Gastrocnemius medialis (tissue), 4 donors: ENCODE data around the gene MPV17L. TPM values are rescaled to one million over a fixed set of nuclear protein-coding genes. Genes with fewer than 3 reads are reported as not detected.
"Not testable (repeated sequence)": the region's sequence is repeated elsewhere in the genome, so short reads cannot be mapped to it uniquely, and the experiment has no call there.

Experiments
- ATAC-seq, 2 donors: fragments of 150-250 bp; one replicate each; pipeline ENCODE4 v1.9.1; 2016
- DNase-seq, 2 donors: peaks; one replicate each; pipeline ENCODE4 v3.0.0-alpha.2; 2019
- H3K27ac ChIP-seq, 4 donors: fragments of 200-600 bp; sonication (generic); 1 replicate in 1 of 4; 2 replicates in 3 of 4; pipeline ENCODE4 v1.5.1; 2016 to 2018; ENCODE audit warnings: mild to moderate bottlenecking in 2 of 4, moderate library complexity in 1 of 4
- H3K27me3 ChIP-seq, 3 donors: fragments of 200-600 bp; sonication (generic) in 2 of 3; 1 replicate in 1 of 3; 2 replicates in 2 of 3; pipeline versions ENCODE4 v1.5.1 to v1.6.0; 2016 to 2019; ENCODE audit warnings: mild to moderate bottlenecking in 1 of 3, moderate library complexity in 1 of 3
- H3K36me3 ChIP-seq, 2 donors: fragments of 200-600 bp; sonication (generic) in 1 of 2; one replicate each; pipeline ENCODE4 v1.5.1; 2017 to 2018
- H3K4me1 ChIP-seq, 2 donors: fragments of 200-600 bp; sonication (generic) in 1 of 2; one replicate each; pipeline ENCODE4 v1.5.1; 2016 to 2017; ENCODE audit warnings: mild to moderate bottlenecking in 2 of 2
- H3K4me3 ChIP-seq, 4 donors: fragments of 200-600 bp; sonication (generic) in 3 of 4; 1 replicate in 1 of 4; 2 replicates in 3 of 4; pipeline ENCODE4 v1.5.1; 2016 to 2019; ENCODE audit warnings: mild to moderate bottlenecking in 2 of 4
- H3K9me3 ChIP-seq, 3 donors: fragments of 200-600 bp; sonication (generic) in 2 of 3; 1 replicate in 1 of 3; 2 replicates in 2 of 3; pipeline ENCODE4 v1.5.1; 2016 to 2019
- POLR2A ChIP-seq, 2 donors: fragments of 450-650 bp; IDR thresholded peaks; one replicate each; pipeline ENCODE4 v1.6.1; 2017; ENCODE audit warnings: antibody characterized with exemption in 2 of 2, mild to moderate bottlenecking in 2 of 2, moderate library complexity in 2 of 2
- in situ Hi-C, 4 donors: fragments of 200-750 bp; cut with MboI; loops; one replicate each; pipeline versions ENCODE4 v1.15.0 to v1.8.0; 2017; ENCODE audit warnings: low sequenced_read_pairs in 4 of 4
- intact Hi-C: fragments of 100-400 bp; cut with DNase I; formaldehyde crosslinking; loops from one replicate; pipeline ENCODE4 v1.15.1; 2023; ENCODE audit warnings: low total_unique reads
- total RNA-seq, 4 donors: library from RNA; depleted of rRNA; stranded (reverse); fragments of >200 nt; gene quantifications; one replicate each; pipeline versions ENCODE4 v1.1.0 to v1.2.3, GENCODE V29; 2016
- TF ChIP-seq, protein P1 (sequence below), 5 experiments: fragments of 450-650 bp in 3 of 5; fragments of 200-600 bp in 2 of 5; sonication (generic) in 2 of 5; IDR thresholded peaks in 4 of 5; conservative IDR thresholded peaks in 1 of 5; 1 replicate in 4 of 5; 2 replicates in 1 of 5; pipeline ENCODE4 v1.5.1; 2016 to 2019; ENCODE audit warnings: antibody characterized with exemption in 5 of 5, mild to moderate bottlenecking in 3 of 5, moderate library complexity in 3 of 5

The MPV17L gene
- total RNA-seq, 4 donors from 2014 or later, result 12.8 to 27.3 (median 19.3) TPM

DNA sequence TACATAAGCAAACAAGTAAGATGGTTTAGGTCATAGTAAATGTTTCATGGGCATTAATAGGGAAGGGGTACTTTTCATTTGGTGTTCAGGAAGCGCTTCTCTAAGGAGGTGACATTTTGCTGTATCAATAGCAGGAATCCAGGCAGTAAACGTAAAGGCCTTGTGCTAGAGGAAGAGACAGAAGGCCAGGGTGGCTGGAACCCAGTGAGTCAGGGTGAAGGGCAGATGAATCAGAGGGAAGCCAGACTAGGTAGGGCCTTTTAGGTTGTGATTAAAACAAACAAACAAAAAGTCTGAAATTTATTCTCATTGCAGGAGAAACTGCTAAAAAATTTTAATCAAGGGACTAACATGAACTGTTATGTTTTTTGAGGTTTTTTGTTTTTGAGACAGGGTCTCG is 45.3 kb downstream of the MPV17L start:
- ATAC-seq (no peak), DNase-seq (no peak)
- H3K9me3 ChIP-seq, result no peaks in the 10 kb centered on the region
- TF ChIP-seq POLR2A (IDR thresholded peaks at IDR 0.05), result no peak
- TF ChIP-seq, protein P1, sequence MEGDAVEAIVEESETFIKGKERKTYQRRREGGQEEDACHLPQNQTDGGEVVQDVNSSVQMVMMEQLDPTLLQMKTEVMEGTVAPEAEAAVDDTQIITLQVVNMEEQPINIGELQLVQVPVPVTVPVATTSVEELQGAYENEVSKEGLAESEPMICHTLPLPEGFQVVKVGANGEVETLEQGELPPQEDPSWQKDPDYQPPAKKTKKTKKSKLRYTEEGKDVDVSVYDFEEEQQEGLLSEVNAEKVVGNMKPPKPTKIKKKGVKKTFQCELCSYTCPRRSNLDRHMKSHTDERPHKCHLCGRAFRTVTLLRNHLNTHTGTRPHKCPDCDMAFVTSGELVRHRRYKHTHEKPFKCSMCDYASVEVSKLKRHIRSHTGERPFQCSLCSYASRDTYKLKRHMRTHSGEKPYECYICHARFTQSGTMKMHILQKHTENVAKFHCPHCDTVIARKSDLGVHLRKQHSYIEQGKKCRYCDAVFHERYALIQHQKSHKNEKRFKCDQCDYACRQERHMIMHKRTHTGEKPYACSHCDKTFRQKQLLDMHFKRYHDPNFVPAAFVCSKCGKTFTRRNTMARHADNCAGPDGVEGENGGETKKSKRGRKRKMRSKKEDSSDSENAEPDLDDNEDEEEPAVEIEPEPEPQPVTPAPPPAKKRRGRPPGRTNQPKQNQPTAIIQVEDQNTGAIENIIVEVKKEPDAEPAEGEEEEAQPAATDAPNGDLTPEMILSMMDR (IDR thresholded peaks at IDR 0.05 in 4 of 5, conservative IDR thresholded peaks at IDR 0.05 in 1 of 5), result no peak
- H3K27me3 ChIP-seq, result no peaks in the 10 kb centered on the region
- no peak overlapping the region for H3K4me3 ChIP-seq
- no peaks in the 10 kb centered on the region for H3K36me3 ChIP-seq
- intact Hi-C loops (loop anchor here (5.0 kb wide), 1 partner anchor 484 kb away; no protein-coding TSS in a partner anchor), in situ Hi-C loops (no loop called here)
- H3K4me1 ChIP-seq, result peaks cover 19 to 23% of the 10 kb centered on the region in 2 donors
- peak overlapping the region; percentile 35 to 78 (median 62) for H3K27ac ChIP-seq

DNA sequence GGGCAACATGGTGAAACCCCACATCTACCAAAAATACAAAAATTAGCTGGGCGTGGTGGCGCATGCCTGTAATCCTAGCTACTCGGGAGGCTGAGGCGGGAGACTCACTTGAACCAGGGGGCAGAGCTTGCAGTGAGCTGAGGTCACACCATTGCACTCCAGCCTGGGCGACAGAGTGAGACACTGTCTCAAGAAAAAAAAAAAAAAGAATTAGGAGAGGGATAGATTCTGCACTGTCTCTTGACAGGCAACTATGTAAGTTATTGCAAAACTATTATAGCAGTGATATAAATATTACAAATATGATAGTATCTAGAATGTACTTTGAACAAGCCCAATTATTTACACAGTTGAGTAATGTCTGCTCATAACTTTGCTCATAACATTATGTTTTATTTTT is 46.6 kb downstream of the MPV17L start:
- in situ Hi-C loops, H3K36me3 ChIP-seq, DNase-seq, H3K9me3 ChIP-seq, H3K4me3 ChIP-seq, ATAC-seq, H3K27me3 ChIP-seq: not testable (repeated sequence)
- Histone ChIP-seq H3K4me1 (peaks cover 16 to 19% of the 10 kb centered on the region in 2 donors), H3K27ac (peak overlapping the region in 1 of 4 donors; percentile 78)
- intact Hi-C loops, result loop anchor here (5.0 kb wide), 1 partner anchor 485 kb away; no protein-coding TSS in a partner anchor

GRCh38 chr16:15443753-15444152 is 48.2 kb downstream of the MPV17L start:
- Histone ChIP-seq H3K4me3 (no peak overlapping the region), H3K36me3 (no peaks in the 10 kb centered on the region), H3K9me3 (no peaks in the 10 kb centered on the region), H3K27ac (no peak overlapping the region), H3K4me1 (peaks cover 16 to 19% of the 10 kb centered on the region in 2 donors), H3K27me3 (no peaks in the 10 kb centered on the region)
- no peak for TF ChIP-seq POLR2A (IDR thresholded peaks at IDR 0.05)
- TF ChIP-seq, protein P1 (IDR thresholded peaks at IDR 0.05 in 4 of 5, conservative IDR thresholded peaks at IDR 0.05 in 1 of 5), result no peak
- DNase-seq, result no peak
- in situ Hi-C loops, result no loop called here
- no peak for ATAC-seq
- intact Hi-C loops, result loop anchor here (5.0 kb wide), 1 partner anchor 486 kb away; no protein-coding TSS in a partner anchor

GRCh38 chr16:15444264-15444663 is 48.7 kb downstream of the MPV17L start:
- no peak overlapping the region for H3K4me3 ChIP-seq
- H3K27ac ChIP-seq, result no peak overlapping the region
- no peaks in the 10 kb centered on the region for H3K36me3 ChIP-seq
- ATAC-seq, result no peak
- DNase-seq, result no peak
- peaks cover 15 to 17% of the 10 kb centered on the region in 2 donors for H3K4me1 ChIP-seq
- H3K27me3 ChIP-seq, result no peaks in the 10 kb centered on the region
- in situ Hi-C loops, result no loop called here
- intact Hi-C loops, result loop anchor here (5.0 kb wide), 1 partner anchor 487 kb away; no protein-coding TSS in a partner anchor
- H3K9me3 ChIP-seq, result no peaks in the 10 kb centered on the region
- TF ChIP-seq POLR2A (IDR thresholded peaks at IDR 0.05), result no peak
- TF ChIP-seq, protein P1 (IDR thresholded peaks at IDR 0.05 in 4 of 5, conservative IDR thresholded peaks at IDR 0.05 in 1 of 5), result no peak

GRCh38 chr16:15445450-15445849 is 49.9 kb downstream of the MPV17L start:
- TF ChIP-seq, protein P1 (IDR thresholded peaks at IDR 0.05 in 4 of 5, conservative IDR thresholded peaks at IDR 0.05 in 1 of 5), result no peak
- no peak for TF ChIP-seq POLR2A (IDR thresholded peaks at IDR 0.05)
- no peaks in the 10 kb centered on the region for H3K27me3 ChIP-seq
- H3K36me3 ChIP-seq, result no peaks in the 10 kb centered on the region
- no peaks in the 10 kb centered on the region for H3K9me3 ChIP-seq
- ATAC-seq (no peak), DNase-seq (no peak)
- in situ Hi-C loops (no loop called here), intact Hi-C loops (no loop called here)
- H3K27ac ChIP-seq, result no peak overlapping the region
- H3K4me1 ChIP-seq, result peaks cover 3 to 6% of the 10 kb centered on the region in 2 donors
- no peak overlapping the region for H3K4me3 ChIP-seq
